ENCODE data around the gene FAU. TPM values are rescaled to one million over a fixed set of nuclear protein-coding genes. Genes with fewer than 3 reads are reported as not detected.

FAU gene
- total RNA-seq, 4 donors from 2014 or later = 465 to 1,081 (median 716) TPM

GRCh38 chr11:65109231-65110198 lies 12.4 kb downstream of the FAU start:
- TF ChIP-seq, protein P1, sequence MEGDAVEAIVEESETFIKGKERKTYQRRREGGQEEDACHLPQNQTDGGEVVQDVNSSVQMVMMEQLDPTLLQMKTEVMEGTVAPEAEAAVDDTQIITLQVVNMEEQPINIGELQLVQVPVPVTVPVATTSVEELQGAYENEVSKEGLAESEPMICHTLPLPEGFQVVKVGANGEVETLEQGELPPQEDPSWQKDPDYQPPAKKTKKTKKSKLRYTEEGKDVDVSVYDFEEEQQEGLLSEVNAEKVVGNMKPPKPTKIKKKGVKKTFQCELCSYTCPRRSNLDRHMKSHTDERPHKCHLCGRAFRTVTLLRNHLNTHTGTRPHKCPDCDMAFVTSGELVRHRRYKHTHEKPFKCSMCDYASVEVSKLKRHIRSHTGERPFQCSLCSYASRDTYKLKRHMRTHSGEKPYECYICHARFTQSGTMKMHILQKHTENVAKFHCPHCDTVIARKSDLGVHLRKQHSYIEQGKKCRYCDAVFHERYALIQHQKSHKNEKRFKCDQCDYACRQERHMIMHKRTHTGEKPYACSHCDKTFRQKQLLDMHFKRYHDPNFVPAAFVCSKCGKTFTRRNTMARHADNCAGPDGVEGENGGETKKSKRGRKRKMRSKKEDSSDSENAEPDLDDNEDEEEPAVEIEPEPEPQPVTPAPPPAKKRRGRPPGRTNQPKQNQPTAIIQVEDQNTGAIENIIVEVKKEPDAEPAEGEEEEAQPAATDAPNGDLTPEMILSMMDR (IDR thresholded peaks at IDR 0.05) = no peak
- no peak for TF ChIP-seq EP300 (IDR thresholded peaks at IDR 0.05)
- TF ChIP-seq POLR2A (IDR thresholded peaks at IDR 0.05; ENCODE audit: low read depth) = no peak
- TF ChIP-seq POLR2AphosphoS5 (IDR thresholded peaks at IDR 0.05) = no peak
- Histone ChIP-seq H3K4me1 (peaks cover 36 to 47% (median 38%) of the 10 kb centered on the region in 4 donors), H3K36me3 (peaks cover 25 to 47% (median 43%) of the 10 kb centered on the region in 4 donors), H3K9me3 (no peaks in the 10 kb centered on the region), H3K27ac (replicated peaks in 1 of 4) (no peak overlapping the region), H3K4me3 (no peak overlapping the region), H3K27me3 (no peaks in the 10 kb centered on the region)
- DNase-seq (ENCODE audit: extremely low spot score) = no peak
- intact Hi-C loops (cut with DNase I) = loop anchor here (5.0 kb wide), 1 partner anchor 97 kb away; the partner anchor contains the start of gene ARL2
- 86% methylated on average over 19 of the region's 36 CpGs for WGBS

GRCh38 chr11:65108469-65109123 lies 13.3 kb downstream of the FAU start:
- Histone ChIP-seq H3K4me1 (peaks cover 36 to 45% (median 38%) of the 10 kb centered on the region in 4 donors), H3K27me3 (no peaks in the 10 kb centered on the region), H3K9me3 (no peaks in the 10 kb centered on the region), H3K27ac (replicated peaks in 1 of 4) (no peak overlapping the region), H3K4me3 (no peak overlapping the region), H3K36me3 (peaks cover 25 to 47% (median 41%) of the 10 kb centered on the region in 4 donors)
- DNase-seq (ENCODE audit: extremely low spot score) = no peak
- TF ChIP-seq POLR2A (IDR thresholded peaks at IDR 0.05; ENCODE audit: low read depth) (no peak), EP300 (IDR thresholded peaks at IDR 0.05) (no peak), POLR2AphosphoS5 (IDR thresholded peaks at IDR 0.05) (no peak)
- TF ChIP-seq, protein P1 (IDR thresholded peaks at IDR 0.05) = no peak
- WGBS = 93% methylated on average over 3 of the region's 38 CpGs
- intact Hi-C loops (cut with DNase I) = no loop called here

GRCh38 chr11:65107751-65108468 lies 14.0 kb downstream of the FAU start:
- intact Hi-C loops (cut with DNase I) = no loop called here
- Histone ChIP-seq H3K9me3 (no peaks in the 10 kb centered on the region), H3K4me3 (no peak overlapping the region), H3K4me1 (peaks cover 29 to 44% (median 36%) of the 10 kb centered on the region in 4 donors), H3K36me3 (peaks cover 25 to 49% (median 41%) of the 10 kb centered on the region in 4 donors), H3K27me3 (no peaks in the 10 kb centered on the region), H3K27ac (replicated peaks in 1 of 4) (no peak overlapping the region)
- TF ChIP-seq EP300 (IDR thresholded peaks at IDR 0.05) = no peak
- TF ChIP-seq POLR2A (IDR thresholded peaks at IDR 0.05; ENCODE audit: low read depth) = no peak
- TF ChIP-seq, protein P1 (IDR thresholded peaks at IDR 0.05) = no peak
- TF ChIP-seq POLR2AphosphoS5 (IDR thresholded peaks at IDR 0.05) = no peak
- 96% methylated on average over 41 of the region's 52 CpGs for WGBS
- no peak for DNase-seq (ENCODE audit: extremely low spot score)

GRCh38 chr11:65107078-65107477 lies 14.9 kb downstream of the FAU start:
- WGBS = 93% methylated on average over 14 of the region's 15 CpGs
- Histone ChIP-seq H3K27me3 (no peaks in the 10 kb centered on the region), H3K4me3 (no peak overlapping the region), H3K9me3 (no peaks in the 10 kb centered on the region), H3K27ac (replicated peaks in 1 of 4) (no peak overlapping the region), H3K4me1 (peaks cover 28 to 40% (median 36%) of the 10 kb centered on the region in 4 donors), H3K36me3 (peaks cover 25 to 55% (median 44%) of the 10 kb centered on the region in 4 donors)
- TF ChIP-seq, protein P1 (IDR thresholded peaks at IDR 0.05) = no peak
- TF ChIP-seq POLR2A (IDR thresholded peaks at IDR 0.05; ENCODE audit: low read depth) (no peak), POLR2AphosphoS5 (IDR thresholded peaks at IDR 0.05) (no peak), EP300 (IDR thresholded peaks at IDR 0.05) (no peak)
- no peak for DNase-seq (ENCODE audit: extremely low spot score)
- intact Hi-C loops (cut with DNase I) = no loop called here

Data from esophagus muscularis mucosa (tissue), 4 donors.